Liver (tissue), 9 donors: ENCODE results near the gene CABCOCO1. TPM values are rescaled to one million over a fixed set of nuclear protein-coding genes. Genes with fewer than 3 reads are reported as not detected.

Source experiments
- DNase-seq: peaks from one replicate; pipeline ENCODE4 v3.0.0-alpha.2; 2017; ENCODE audit warnings: low spot score
- H3K27ac ChIP-seq, 2 donors: one replicate each; pipeline ENCODE4 v1.7.0; 2013; ENCODE audit warnings: inconsistent platforms in 2 of 2, low read length in 2 of 2, control low read depth in 1 of 2, low read depth in 1 of 2, mild to moderate bottlenecking in 1 of 2
- H3K27me3 ChIP-seq, 4 donors: one replicate each; pipeline versions ENCODE4 v1.6.1 to v1.7.0; 2013; ENCODE audit warnings: low read length in 3 of 4, inconsistent platforms in 1 of 4, mild to moderate bottlenecking in 1 of 4, moderate library complexity in 1 of 4; ENCODE audit not compliant: control insufficient read depth in 4 of 4, insufficient read depth in 4 of 4
- H3K36me3 ChIP-seq, 4 donors: one replicate each; pipeline versions ENCODE4 v1.6.1 to v1.7.0; 2013; ENCODE audit warnings: low read length in 3 of 4, mild to moderate bottlenecking in 3 of 4, low read depth in 1 of 4, moderate library complexity in 1 of 4; ENCODE audit not compliant: control insufficient read depth in 4 of 4, insufficient read depth in 3 of 4
- H3K4me1 ChIP-seq, 4 donors: one replicate each; pipeline versions ENCODE4 v1.6.1 to v1.7.0; 2013; ENCODE audit warnings: low read length in 3 of 4, mild to moderate bottlenecking in 3 of 4, moderate library complexity in 1 of 4; ENCODE audit not compliant: control insufficient read depth in 4 of 4, insufficient read depth in 4 of 4
- H3K4me3 ChIP-seq, 3 donors: one replicate each; pipeline versions ENCODE4 v1.6.1 to v1.7.0; 2013; ENCODE audit warnings: low read length in 3 of 3, control low read depth in 1 of 3, low read depth in 1 of 3, mild to moderate bottlenecking in 1 of 3
- H3K9ac ChIP-seq, 2 donors: one replicate each; pipeline ENCODE4 v1.7.0; 2013; ENCODE audit warnings: low read length in 2 of 2, mild to moderate bottlenecking in 2 of 2, moderate library complexity in 2 of 2, control low read depth in 1 of 2, low read depth in 1 of 2
- H3K9me3 ChIP-seq, 4 donors: one replicate each; pipeline versions ENCODE4 v1.6.1 to v1.7.0; 2013; ENCODE audit warnings: low read length in 3 of 4; ENCODE audit not compliant: control insufficient read depth in 4 of 4
- ATF3 ChIP-seq: IDR thresholded peaks from 2 replicates; pipeline ENCODE4 v1.6.1; 2016; ENCODE audit warnings: antibody characterized with exemption
- EGR1 ChIP-seq, 2 donors: IDR thresholded peaks; 2 replicates each; pipeline ENCODE4 v1.6.1; 2016 to 2018; ENCODE audit warnings: antibody characterized with exemption in 2 of 2, low read depth in 2 of 2
- FOXA1 ChIP-seq: IDR thresholded peaks from 2 replicates; pipeline ENCODE4 v1.6.1; 2016; ENCODE audit warnings: antibody characterized with exemption
- GABPA ChIP-seq, 2 donors: IDR thresholded peaks in 1 of 2; conservative IDR thresholded peaks in 1 of 2; 2 replicates each; pipeline ENCODE4 v1.6.1; 2016; ENCODE audit warnings: antibody characterized with exemption in 2 of 2, mild to moderate bottlenecking in 1 of 2, moderate library complexity in 1 of 2
- HNF4A ChIP-seq, 2 donors: conservative IDR thresholded peaks; 2 replicates each; pipeline ENCODE4 v1.6.1; 2016; ENCODE audit warnings: antibody characterized with exemption in 2 of 2, mild to moderate bottlenecking in 2 of 2
- HNF4G ChIP-seq: IDR thresholded peaks from 2 replicates; pipeline ENCODE4 v1.6.1; 2016; ENCODE audit warnings: antibody characterized with exemption
- JUND ChIP-seq, 2 donors: IDR thresholded peaks; 2 replicates each; pipeline ENCODE4 v1.6.1; 2016; ENCODE audit warnings: antibody characterized with exemption in 2 of 2
- MAX ChIP-seq: IDR thresholded peaks from 2 replicates; pipeline ENCODE4 v1.6.1; 2016; ENCODE audit warnings: antibody characterized with exemption
- NR2F2 ChIP-seq: IDR thresholded peaks from 2 replicates; pipeline ENCODE4 v1.6.1; 2016; ENCODE audit warnings: antibody characterized with exemption
- RAD21 ChIP-seq, 2 donors: IDR thresholded peaks; 2 replicates each; pipeline ENCODE4 v1.6.1; 2016; ENCODE audit warnings: antibody characterized with exemption in 2 of 2, mild to moderate bottlenecking in 2 of 2
- REST ChIP-seq: IDR thresholded peaks from 2 replicates; pipeline ENCODE4 v1.6.1; 2016; ENCODE audit warnings: antibody characterized with exemption, mild to moderate bottlenecking
- RXRA ChIP-seq, 2 donors: IDR thresholded peaks; 2 replicates each; pipeline ENCODE4 v1.6.1; 2017 to 2018; ENCODE audit warnings: antibody characterized with exemption in 2 of 2, mild to moderate bottlenecking in 1 of 2
- SP1 ChIP-seq: IDR thresholded peaks from 2 replicates; pipeline ENCODE4 v1.6.1; 2018; ENCODE audit warnings: antibody characterized with exemption, mild to moderate bottlenecking
- TAF1 ChIP-seq: conservative IDR thresholded peaks from 2 replicates; pipeline ENCODE4 v1.6.1; 2016; ENCODE audit warnings: antibody characterized with exemption, mild to moderate bottlenecking
- YY1 ChIP-seq: IDR thresholded peaks from 2 replicates; pipeline ENCODE4 v1.6.1; 2016; ENCODE audit warnings: antibody characterized with exemption, mild to moderate bottlenecking
- ZBTB33 ChIP-seq: IDR thresholded peaks from 2 replicates; pipeline ENCODE4 v1.6.1; 2016; ENCODE audit warnings: antibody characterized with exemption
- WGBS: extraction: QIAGEN DNeasy Blood & Tissue Kit; methylation state at CpG from one replicate; pipeline ENCODE4 v1.1.7; 2013; 5-methylcytosine and 5-hydroxymethylcytosine counted together
- polyA plus RNA-seq, 2 donors: library from polyadenylated mRNA; stranded (reverse) in 1 of 2; unstranded in 1 of 2; fragments of 200-250 nt in 1 of 2; fragments of >200 nt in 1 of 2; fragmentation: Nextera tagmentation in 1 of 2; extraction: Ambion mirVana in 1 of 2; gene quantifications; one replicate each; pipeline versions ENCODE4 v1.2.1 to v1.2.3, GENCODE V29; 2013 to 2015
- total RNA-seq, 2 donors: library from RNA; depleted of rRNA; stranded (reverse); fragments of >200 nt; gene quantifications; one replicate each; pipeline ENCODE4 v1.2.3, GENCODE V29; 2014
- donor health status: healthy.
- donor health status: healthy.
- donor health status: healthy.
- donor health status: healthy.
- donor health status: healthy.

CABCOCO1 gene
- total and polyA plus RNA-seq, 4 donors, result 0.09 to 0.20 TPM; not detected in 2

GRCh38 chr10:61627266-61627665 lies 35.5 kb upstream of the CABCOCO1 start:
- 82% methylated on average over 5 of the region's 5 CpGs for WGBS
- no peak for DNase-seq
- Histone ChIP-seq H3K4me1 (no peaks in the 10 kb centered on the region), H3K27me3 (no peaks in the 10 kb centered on the region), H3K27ac (no peak overlapping the region), H3K9ac (no peak overlapping the region), H3K36me3 (no peaks in the 10 kb centered on the region), H3K4me3 (no peak overlapping the region), H3K9me3 (no peaks in the 10 kb centered on the region)
- no peak for TF ChIP-seq RXRA (IDR thresholded peaks at IDR 0.05)
- no peak for TF ChIP-seq YY1
- TF ChIP-seq TAF1, result no peak
- no peak for TF ChIP-seq GABPA (IDR thresholded peaks at IDR 0.05 in 1 of 2, conservative IDR thresholded peaks at IDR 0.05 in 1 of 2)

GRCh38 chr10:61628151-61628874 lies 34.4 kb upstream of the CABCOCO1 start:
- 66% methylated on average over 3 of the region's 3 CpGs for WGBS
- Histone ChIP-seq H3K27ac (no peak overlapping the region), H3K4me3 (no peak overlapping the region), H3K9ac (no peak overlapping the region), H3K9me3 (no peaks in the 10 kb centered on the region), H3K36me3 (no peaks in the 10 kb centered on the region), H3K4me1 (no peaks in the 10 kb centered on the region), H3K27me3 (no peaks in the 10 kb centered on the region)
- TF ChIP-seq YY1 (no peak), MAX (no peak), JUND (IDR thresholded peaks at IDR 0.05) (no peak), RXRA (IDR thresholded peaks at IDR 0.05) (no peak), EGR1 (IDR thresholded peaks at IDR 0.05; ENCODE audit: low read depth in 2 of 2) (no peak), ZBTB33 (no peak), RAD21 (IDR thresholded peaks at IDR 0.05) (no peak), HNF4G (no peak), NR2F2 (no peak), HNF4A (conservative IDR thresholded peaks at IDR 0.05) (no peak), SP1 (no peak), REST (no peak), ATF3 (no peak), FOXA1 (no peak), TAF1 (no peak)
- DNase-seq, result no peak
